ENCODE results near the gene RRAGC.
"Not testable (repeated sequence)": the region's sequence is repeated elsewhere in the genome, so short reads cannot be mapped to it uniquely, and the experiment has no call there.

RRAGC gene

GRCh38 chr1:38858833-38859560 lies 575 bp downstream of the RRAGC start:
- DNase-seq (ENCODE audit: low read depth in 2 of 2) = peak in 1 of 2 donors; percentile 21

DNA sequence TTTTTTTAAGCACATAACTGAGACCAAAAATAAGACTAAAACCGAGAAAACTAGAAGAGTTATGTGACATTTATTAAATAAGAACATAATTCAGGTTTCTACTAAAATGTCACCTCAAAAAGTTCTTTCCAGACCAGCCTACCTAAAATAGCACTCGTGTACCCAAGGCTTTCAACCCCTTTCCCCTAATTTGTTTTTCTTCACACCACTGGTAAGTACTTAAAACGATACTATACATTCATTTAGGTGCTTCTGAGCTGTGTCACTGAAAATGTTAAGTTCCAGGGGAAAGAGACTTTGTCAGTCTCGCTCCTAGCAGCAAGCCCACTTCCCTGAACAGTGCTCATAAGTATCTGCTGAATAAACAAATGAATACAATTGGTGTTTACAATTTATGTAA lies 6.8 kb downstream of the RRAGC start:
- no peak for DNase-seq (ENCODE audit: low read depth in 2 of 2)

- DNase-seq (ENCODE audit: low read depth in 2 of 2) = no peak
Measured at GRCh38 chr1:38848071-38848470, 11.5 kb downstream of the RRAGC start.

- DNase-seq (ENCODE audit: low read depth in 2 of 2) = no peak
Measured at GRCh38 chr1:38846210-38846609, 13.4 kb downstream of the RRAGC start.

- not testable (repeated sequence) for DNase-seq (ENCODE audit: low read depth in 2 of 2)
Measured at GRCh38 chr1:38845088-38845487, 14.5 kb downstream of the RRAGC start.

DNA sequence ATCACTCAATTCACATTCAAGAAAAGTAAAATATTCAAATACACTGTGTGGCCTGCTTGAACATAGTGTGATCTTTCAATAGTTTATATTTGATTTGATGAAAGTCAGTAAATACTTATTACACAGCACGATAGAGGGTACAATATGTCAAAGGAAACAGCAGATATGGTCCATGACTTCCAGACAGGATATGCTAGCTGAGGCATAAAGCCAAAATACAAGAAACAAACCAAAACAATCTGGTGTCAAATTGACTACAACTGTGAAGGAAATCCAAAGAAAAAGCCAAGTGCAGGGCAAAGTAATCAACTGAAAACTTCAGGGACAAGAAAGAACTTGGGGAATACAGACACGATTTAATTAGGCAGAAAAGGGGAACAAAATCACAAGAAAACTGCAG lies 19.3 kb downstream of the RRAGC start:
- DNase-seq (ENCODE audit: low read depth in 2 of 2) = no peak

- DNase-seq (ENCODE audit: low read depth in 2 of 2) = no peak
Measured at GRCh38 chr1:38839363-38839762, 20.2 kb downstream of the RRAGC start.

- DNase-seq (ENCODE audit: low read depth in 2 of 2) = not testable (repeated sequence)
Measured at GRCh38 chr1:38836316-38836715, 23.3 kb downstream of the RRAGC start.

- peak in 1 of 2 donors; percentile 5 for DNase-seq (ENCODE audit: low read depth in 2 of 2)
Measured at GRCh38 chr1:38834937-38835827, 24.4 kb downstream of the RRAGC start.

GRCh38 chr1:38834221-38834782 lies 25.3 kb downstream of the RRAGC start:
- DNase-seq (ENCODE audit: low read depth in 2 of 2) = no peak

GRCh38 chr1:38833146-38833545 lies 26.4 kb downstream of the RRAGC start:
- DNase-seq (ENCODE audit: low read depth in 2 of 2) = no peak

- DNase-seq (ENCODE audit: low read depth in 2 of 2) = no peak
Measured at GRCh38 chr1:38832370-38832734, 27.2 kb downstream of the RRAGC start.

DNA sequence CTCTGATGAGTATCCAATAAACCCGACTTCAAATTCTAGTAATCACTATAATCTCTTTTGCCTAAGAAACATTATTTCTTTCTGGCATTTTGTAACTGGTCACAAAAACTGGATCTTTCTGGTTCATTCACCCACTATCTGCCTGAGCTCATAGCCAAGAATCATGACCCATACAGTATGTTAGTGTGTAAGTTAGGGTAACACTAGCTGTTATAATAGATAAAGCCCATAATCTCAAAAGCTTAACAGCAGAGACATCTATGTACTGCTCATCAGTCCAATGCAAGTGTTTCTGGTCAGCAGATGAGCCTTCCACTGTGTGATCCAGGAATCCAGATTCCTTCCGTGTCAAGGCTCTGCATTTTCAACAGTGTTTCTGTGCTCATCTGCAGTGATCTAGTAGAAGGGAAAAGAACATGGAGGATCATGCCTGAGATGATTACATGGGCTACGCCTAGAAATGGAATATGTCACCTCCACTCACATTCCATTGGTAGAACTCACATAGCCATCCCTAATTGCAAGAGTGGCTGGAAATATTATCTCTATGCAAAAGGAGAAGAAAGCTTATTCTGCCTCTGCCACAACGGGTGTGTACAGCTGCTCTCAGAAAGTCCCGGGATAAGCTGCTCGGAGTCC lies 27.7 kb downstream of the RRAGC start:
- DNase-seq (ENCODE audit: low read depth in 2 of 2) = no peak

DNA sequence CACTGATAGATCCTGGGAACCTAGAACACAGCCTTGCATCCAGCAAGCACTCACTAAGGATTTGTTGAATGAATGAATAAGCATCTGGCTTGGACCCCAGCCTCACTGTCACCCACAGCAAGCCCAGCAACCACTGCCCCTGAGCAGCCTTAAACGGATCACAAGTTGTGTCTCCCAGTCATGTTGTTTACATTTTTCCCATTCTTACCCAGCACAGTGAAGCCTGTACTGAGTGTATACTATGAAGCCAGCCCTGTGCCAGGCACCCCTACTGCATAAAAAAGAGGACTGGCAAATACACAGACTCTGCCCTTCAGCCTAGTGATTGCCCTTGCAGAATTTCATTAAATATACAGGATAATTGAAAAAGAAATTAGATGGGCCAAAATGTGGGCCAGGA lies 30.2 kb downstream of the RRAGC start:
- no peak for DNase-seq (ENCODE audit: low read depth in 2 of 2)

DNA sequence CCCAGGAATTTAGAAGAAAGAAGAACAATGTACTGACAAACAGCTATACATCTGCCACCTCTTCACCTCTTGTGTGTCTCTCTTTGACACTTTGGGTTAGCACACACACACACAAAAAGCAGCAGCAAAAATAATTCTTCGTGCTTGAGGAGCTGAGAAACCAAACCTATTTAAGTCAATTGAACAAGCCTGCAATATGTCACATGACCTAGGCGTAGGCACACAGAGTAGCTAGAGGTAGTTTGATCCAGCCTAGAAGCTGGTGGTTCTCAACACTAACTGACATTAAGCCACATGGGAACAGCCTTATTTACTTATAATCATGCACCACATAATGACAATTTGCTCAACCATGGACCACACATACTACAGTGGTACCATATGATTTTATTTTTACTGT lies 32.3 kb downstream of the RRAGC start:
- no peak for DNase-seq (ENCODE audit: low read depth in 2 of 2)

DNA sequence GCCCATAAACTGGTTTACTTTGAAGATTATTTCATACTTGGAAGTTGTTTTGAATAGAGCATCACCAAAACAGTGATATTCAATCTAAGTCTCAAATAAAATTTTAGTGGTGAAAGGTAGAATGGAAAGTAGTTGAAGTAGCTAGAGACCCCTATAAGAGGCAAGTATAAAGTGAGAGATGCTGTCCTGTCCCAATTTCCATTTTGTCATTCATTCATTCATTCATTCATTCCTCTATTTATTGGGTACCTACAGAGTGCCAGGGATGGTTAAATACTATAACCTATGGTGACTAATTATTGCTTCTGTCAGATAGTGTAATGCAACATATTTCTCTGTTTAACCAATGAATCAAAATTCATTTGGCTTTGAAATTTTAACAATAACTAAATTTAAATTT lies 32.7 kb downstream of the RRAGC start:
- DNase-seq (ENCODE audit: low read depth in 2 of 2) = no peak

- no peak for DNase-seq (ENCODE audit: low read depth in 2 of 2)
Measured at GRCh38 chr1:38826262-38826661, 33.3 kb downstream of the RRAGC start.

DNA sequence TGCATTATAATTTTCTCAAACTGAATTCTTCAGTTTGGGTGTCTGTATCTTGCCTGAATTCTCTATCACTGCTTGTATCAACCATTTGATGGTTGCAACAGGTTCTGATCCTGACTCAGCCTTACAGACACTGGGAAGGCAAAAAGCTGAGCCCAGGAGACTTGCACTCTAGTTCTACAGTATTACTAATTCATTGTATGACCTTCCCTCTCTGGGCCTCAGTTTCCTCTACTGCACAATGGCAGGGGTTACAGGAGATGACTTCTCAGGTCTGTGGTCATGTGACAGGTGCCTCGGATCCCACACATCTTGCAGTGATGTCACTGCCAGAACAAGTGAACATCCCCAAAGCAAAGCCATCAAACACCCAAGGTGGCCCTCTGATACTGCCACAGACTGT lies 38.7 kb downstream of the RRAGC start:
- DNase-seq (ENCODE audit: low read depth in 2 of 2) = no peak

- no peak for DNase-seq (ENCODE audit: low read depth in 2 of 2)
Measured at GRCh38 chr1:38819516-38819915, 40.1 kb downstream of the RRAGC start.

DNA sequence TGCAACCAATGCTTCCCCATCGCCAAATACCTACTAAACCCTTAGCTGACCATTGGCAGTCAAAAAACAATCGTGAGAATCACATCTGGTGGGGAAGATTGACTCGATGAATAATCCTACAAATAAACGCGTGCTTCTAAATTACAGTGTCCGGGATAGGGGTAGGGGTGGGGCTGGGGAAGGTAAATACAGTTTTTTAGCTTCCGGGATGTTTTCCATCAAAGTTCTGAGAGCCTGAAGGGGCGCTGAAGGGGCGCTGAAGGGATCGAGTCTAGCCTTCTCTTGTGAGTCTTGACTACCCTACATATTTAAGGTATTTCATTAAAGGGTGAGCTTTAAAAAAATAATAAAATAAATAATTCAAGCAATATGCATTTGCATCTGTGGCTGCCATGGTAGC lies 40.5 kb downstream of the RRAGC start:
- no peak for DNase-seq (ENCODE audit: low read depth in 2 of 2)

GRCh38 chr1:38818175-38818976 lies 41.2 kb downstream of the RRAGC start:
- DNase-seq (ENCODE audit: low read depth in 2 of 2) = peak in 1 of 2 donors; percentile 13
